ENCODE measurements around the gene TET1. TPM values are rescaled to one million over a fixed set of nuclear protein-coding genes. Genes with fewer than 3 reads are reported as not detected.

TET1 gene
- total RNA-seq, 2 experiments from 2014 or later, result 1.5 TPM

- no peaks in the 10 kb centered on the region for H3K4me1 Mint-ChIP-seq (ENCODE audit: low read depth)
- DNase-seq (no peak), ATAC-seq (ENCODE audit: poor library complexity) (no peak)
- no peak for TF ChIP-seq CTCF (IDR thresholded peaks at IDR 0.05)
- Histone ChIP-seq H3K27ac (ENCODE audit: low read depth in 1 of 2, low read length in 2 of 2) (no peak overlapping the region), H3K4me1 (ENCODE audit: insufficient read depth, low read length) (no peaks in the 10 kb centered on the region), H3K36me3 (ENCODE audit: insufficient read depth, low read length) (peaks cover 7% of the 10 kb centered on the region), H3K9me3 (ENCODE audit: control insufficient read depth in 1 of 2, insufficient read depth in 1 of 2, low read length in 2 of 2) (no peaks in the 10 kb centered on the region), H3K4me3 (ENCODE audit: low read length) (no peak overlapping the region), H3K27me3 (ENCODE audit: control insufficient read depth in 1 of 2, insufficient read depth in 2 of 2, low read length in 2 of 2) (no peaks in the 10 kb centered on the region)
- ChIA-PET POLR2A (no interaction called here), CTCF (no interaction called here)
- H3K9me3 Mint-ChIP-seq, result no peaks in the 10 kb centered on the region
- H3K36me3 Mint-ChIP-seq (ENCODE audit: low read depth), result peaks cover 51% of the 10 kb centered on the region
- intact Hi-C loops (cut with DNase I, micrococcal nuclease), result no loop called here
- no peak overlapping the region for H3K4me3 Mint-ChIP-seq
- H3K27me3 Mint-ChIP-seq, result no peaks in the 10 kb centered on the region
- H3K27ac Mint-ChIP-seq, result no peak overlapping the region
These were observed 108.8 kb downstream of the TET1 start for GRCh38 chr10:68668972-68669371.

GRCh38 chr10:68684413-68684812 is 124.3 kb downstream of the TET1 start:
- Mint-ChIP-seq H3K36me3 (ENCODE audit: low read depth) (peaks cover 56% of the 10 kb centered on the region), H3K4me1 (ENCODE audit: low read depth) (no peaks in the 10 kb centered on the region), H3K4me3 (no peak overlapping the region), H3K27ac (no peak overlapping the region), H3K9me3 (no peaks in the 10 kb centered on the region), H3K27me3 (no peaks in the 10 kb centered on the region)
- ChIA-PET POLR2A (no interaction called here), CTCF (interaction anchor here (0.7 kb wide), 1 partner anchor 25 kb away, joined by 3 read pairs; no protein-coding TSS in a partner anchor)
- no peaks in the 10 kb centered on the region for H3K4me1 ChIP-seq (ENCODE audit: insufficient read depth, low read length)
- DNase-seq (peak in 3 of 14 experiments; percentile 28 to 42 (median 39)), ATAC-seq (ENCODE audit: poor library complexity) (no peak)
- H3K27ac ChIP-seq (ENCODE audit: low read depth in 1 of 2, low read length in 2 of 2), result no peak overlapping the region
- no peak for TF ChIP-seq CTCF (IDR thresholded peaks at IDR 0.05)
- no peaks in the 10 kb centered on the region for H3K27me3 ChIP-seq (ENCODE audit: control insufficient read depth in 1 of 2, insufficient read depth in 2 of 2, low read length in 2 of 2)
- H3K9me3 ChIP-seq (ENCODE audit: control insufficient read depth in 1 of 2, insufficient read depth in 1 of 2, low read length in 2 of 2), result no peaks in the 10 kb centered on the region
- intact Hi-C loops (cut with DNase I, micrococcal nuclease), result no loop called here
- H3K4me3 ChIP-seq (ENCODE audit: low read length), result peak overlapping the region; percentile 30
- H3K36me3 ChIP-seq (ENCODE audit: insufficient read depth, low read length), result peaks cover 13% of the 10 kb centered on the region

GRCh38 chr10:68696018-68696417 is 135.9 kb downstream of the TET1 start:
- peaks cover 8% of the 10 kb centered on the region for H3K36me3 Mint-ChIP-seq (ENCODE audit: low read depth)

More at GRCh38 chr10:68696018-68696417, 135.9 kb downstream of the TET1 start:
- Histone ChIP-seq H3K27ac (ENCODE audit: low read depth in 1 of 2, low read length in 2 of 2) (no peak overlapping the region), H3K4me3 (ENCODE audit: low read length) (no peak overlapping the region), H3K27me3 (ENCODE audit: control insufficient read depth in 1 of 2, insufficient read depth in 2 of 2, low read length in 2 of 2) (no peaks in the 10 kb centered on the region), H3K9me3 (ENCODE audit: control insufficient read depth in 1 of 2, insufficient read depth in 1 of 2, low read length in 2 of 2) (no peaks in the 10 kb centered on the region), H3K36me3 (ENCODE audit: insufficient read depth, low read length) (peaks cover 5% of the 10 kb centered on the region), H3K4me1 (ENCODE audit: insufficient read depth, low read length) (no peaks in the 10 kb centered on the region)
- intact Hi-C loops (cut with DNase I, micrococcal nuclease), result no loop called here
- CTCF ChIA-PET, result interaction anchor here (0.6 kb wide), 1 partner anchor 8 kb away, joined by 3 read pairs; no protein-coding TSS in a partner anchor
- no peak for ATAC-seq (ENCODE audit: poor library complexity)
- no peaks in the 10 kb centered on the region for H3K4me1 Mint-ChIP-seq (ENCODE audit: low read depth)
- no peak overlapping the region for H3K27ac Mint-ChIP-seq
- no peak for DNase-seq
- POLR2A ChIA-PET, result interaction anchor here (1.6 kb wide), 1 partner anchor 25 kb away, joined by 4 read pairs; the partner anchor contains the start of gene CCAR1
- no peak for TF ChIP-seq CTCF (IDR thresholded peaks at IDR 0.05)
- H3K27me3 Mint-ChIP-seq, result no peaks in the 10 kb centered on the region
- H3K4me3 Mint-ChIP-seq, result no peak overlapping the region
- H3K9me3 Mint-ChIP-seq, result no peaks in the 10 kb centered on the region
